Gastroesophageal sphincter (tissue), 3 donors: Measurements from ENCODE around the gene GAP43.

Experiments used
- POLR2A ChIP-seq, 2 donors: fragments of 450-650 bp; IDR thresholded peaks; one replicate each; pipeline ENCODE4 v1.6.1; 2017; ENCODE audit warnings: antibody characterized with exemption in 2 of 2, mild to moderate bottlenecking in 2 of 2, moderate library complexity in 1 of 2
- POLR2AphosphoS5 ChIP-seq: sonication (generic); formaldehyde crosslinking; IDR thresholded peaks from one replicate; pipeline ENCODE4 v1.6.1; 2017; ENCODE audit warnings: antibody characterized with exemption
- TF ChIP-seq, protein P1 (sequence below), 4 experiments: fragments of 200-600 bp in 2 of 4; fragments of 450-650 bp in 2 of 4; sonication (generic) in 1 of 4; IDR thresholded peaks; one replicate each; pipeline ENCODE4 v1.5.1; 2017 to 2019; ENCODE audit warnings: antibody characterized with exemption in 4 of 4, mild to moderate bottlenecking in 2 of 4, moderate library complexity in 2 of 4

DNA sequence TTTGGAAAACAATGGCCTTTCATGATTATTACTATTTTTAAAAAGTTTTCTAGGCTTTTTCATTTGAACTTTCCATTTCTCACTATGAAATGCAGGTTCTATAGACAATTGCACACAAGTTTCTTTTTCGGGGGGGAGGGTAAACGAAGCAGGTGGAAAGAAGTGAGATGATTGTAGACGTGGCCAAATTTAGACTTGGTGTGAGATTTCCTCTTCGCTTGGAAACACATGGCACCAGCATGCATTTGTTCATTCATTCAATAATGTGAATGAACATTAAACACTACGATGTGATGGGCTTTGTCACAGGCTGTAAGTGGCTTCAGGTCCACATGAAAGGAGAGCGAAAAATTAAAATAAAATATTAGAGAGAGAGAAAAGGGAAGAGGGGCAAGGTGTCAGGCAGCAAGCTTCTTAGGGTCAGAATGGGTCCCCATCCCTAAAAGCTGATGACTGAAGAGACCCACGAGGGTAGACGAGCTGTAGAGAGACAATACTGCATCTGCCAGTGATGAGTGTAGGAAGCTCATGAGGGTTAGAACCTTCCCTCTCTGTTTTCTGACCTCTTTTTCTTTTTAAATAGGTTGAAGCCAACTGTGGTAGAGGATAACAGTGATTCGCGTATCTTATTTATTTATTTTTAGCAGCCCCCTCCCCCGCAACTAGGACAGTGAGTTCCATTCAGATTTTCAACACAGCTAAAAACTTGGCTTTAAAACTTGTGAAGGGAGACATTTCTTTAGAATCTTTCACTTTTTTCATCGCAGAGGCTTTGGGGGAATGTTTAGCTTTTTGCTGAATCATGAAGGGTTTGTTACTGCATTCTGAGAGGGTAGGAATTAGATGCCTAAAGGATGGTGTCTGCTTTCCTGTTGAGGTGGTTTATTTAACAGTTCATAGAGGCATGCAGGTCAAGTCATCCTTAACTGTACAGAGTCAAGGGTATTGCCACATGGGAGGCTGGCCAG is 36.2 kb downstream of the GAP43 start:
- TF ChIP-seq, protein P1, sequence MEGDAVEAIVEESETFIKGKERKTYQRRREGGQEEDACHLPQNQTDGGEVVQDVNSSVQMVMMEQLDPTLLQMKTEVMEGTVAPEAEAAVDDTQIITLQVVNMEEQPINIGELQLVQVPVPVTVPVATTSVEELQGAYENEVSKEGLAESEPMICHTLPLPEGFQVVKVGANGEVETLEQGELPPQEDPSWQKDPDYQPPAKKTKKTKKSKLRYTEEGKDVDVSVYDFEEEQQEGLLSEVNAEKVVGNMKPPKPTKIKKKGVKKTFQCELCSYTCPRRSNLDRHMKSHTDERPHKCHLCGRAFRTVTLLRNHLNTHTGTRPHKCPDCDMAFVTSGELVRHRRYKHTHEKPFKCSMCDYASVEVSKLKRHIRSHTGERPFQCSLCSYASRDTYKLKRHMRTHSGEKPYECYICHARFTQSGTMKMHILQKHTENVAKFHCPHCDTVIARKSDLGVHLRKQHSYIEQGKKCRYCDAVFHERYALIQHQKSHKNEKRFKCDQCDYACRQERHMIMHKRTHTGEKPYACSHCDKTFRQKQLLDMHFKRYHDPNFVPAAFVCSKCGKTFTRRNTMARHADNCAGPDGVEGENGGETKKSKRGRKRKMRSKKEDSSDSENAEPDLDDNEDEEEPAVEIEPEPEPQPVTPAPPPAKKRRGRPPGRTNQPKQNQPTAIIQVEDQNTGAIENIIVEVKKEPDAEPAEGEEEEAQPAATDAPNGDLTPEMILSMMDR (IDR thresholded peaks at IDR 0.05) = no peak
- TF ChIP-seq POLR2AphosphoS5 (no peak), POLR2A (IDR thresholded peaks at IDR 0.05) (no peak)
